Midbrain (tissue), 1 donor: ENCODE data around the gene PHLPP2.
A peak's percentile ranks its signal among the peaks of the same experiment; 100 is the strongest.
"Not testable (repeated sequence)": the region's sequence is repeated elsewhere in the genome, so short reads cannot be mapped to it uniquely, and the experiment has no call there.

Source experiments
- DNase-seq: peaks from one replicate; lab custom pipeline; 2025; lab: John Stamatoyannopoulos, UW

The PHLPP2 gene

GRCh38 chr16:71623597-71623996 is 100.9 kb downstream of the PHLPP2 start:
- no peak for DNase-seq

DNA sequence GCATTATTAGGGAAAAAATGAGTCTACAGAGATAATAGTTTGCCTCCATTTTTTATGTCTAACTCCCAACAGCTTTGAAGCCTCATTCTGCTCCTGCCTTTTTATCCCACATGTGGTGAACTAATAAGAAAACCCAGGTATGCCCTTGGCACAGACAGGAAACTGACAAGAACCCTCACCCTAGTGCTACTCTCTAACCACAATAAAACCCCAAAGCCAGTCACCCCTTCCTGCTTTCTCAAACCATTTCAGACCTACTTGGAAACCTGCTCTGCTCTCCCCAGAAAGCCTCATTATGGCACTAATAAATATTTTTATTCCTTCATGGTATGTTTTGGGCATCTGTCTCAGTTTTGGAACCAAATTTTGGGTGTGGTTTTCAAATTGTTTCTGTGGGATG is 102.4 kb downstream of the PHLPP2 start:
- no peak for DNase-seq

DNA sequence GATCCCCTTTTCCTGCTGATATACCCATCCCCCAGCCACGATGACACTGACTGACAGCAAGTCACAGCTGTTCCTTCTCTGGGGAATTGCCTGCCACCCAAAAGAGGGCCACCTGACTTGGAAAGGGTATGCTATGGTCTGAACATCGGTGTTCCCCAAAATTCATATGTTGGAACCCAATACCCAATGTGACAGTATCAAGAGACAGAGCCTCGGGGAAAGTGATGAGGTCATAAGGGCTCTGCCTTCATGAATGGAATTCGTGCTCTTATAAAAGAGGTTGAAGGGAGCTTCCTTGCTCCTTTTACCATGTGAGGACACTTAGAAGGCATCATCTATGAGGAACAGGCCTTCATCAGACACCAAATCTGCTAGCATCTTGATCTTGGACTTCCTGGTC is 106.1 kb downstream of the PHLPP2 start:
- no peak for DNase-seq

- not testable (repeated sequence) for DNase-seq
These were observed 109.5 kb downstream of the PHLPP2 start for GRCh38 chr16:71614956-71615355.

- peak; percentile 63 for DNase-seq
These were observed 113.3 kb downstream of the PHLPP2 start for GRCh38 chr16:71610936-71611871.

DNA sequence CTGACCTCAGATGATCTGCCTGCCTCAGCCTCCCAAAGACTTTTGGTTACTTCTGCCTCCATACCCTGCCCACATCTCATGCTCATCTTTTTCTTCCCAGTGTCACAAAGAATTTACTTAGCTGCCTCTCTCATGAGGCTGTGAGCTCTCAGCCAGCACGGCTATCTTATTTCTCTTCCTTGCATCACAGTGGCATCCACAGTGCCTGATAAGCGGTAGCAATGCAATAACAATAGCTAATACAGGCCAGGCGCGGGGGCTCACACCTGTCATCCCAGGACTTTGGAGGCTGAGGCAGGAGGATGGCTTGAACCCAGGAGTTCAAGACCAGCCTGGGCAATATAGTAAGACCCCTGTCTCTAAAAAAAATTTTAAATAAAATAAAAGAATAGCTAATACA is 114.1 kb downstream of the PHLPP2 start:
- DNase-seq: no peak

GRCh38 chr16:71609066-71609465 is 115.4 kb downstream of the PHLPP2 start:
- DNase-seq: no peak

DNA sequence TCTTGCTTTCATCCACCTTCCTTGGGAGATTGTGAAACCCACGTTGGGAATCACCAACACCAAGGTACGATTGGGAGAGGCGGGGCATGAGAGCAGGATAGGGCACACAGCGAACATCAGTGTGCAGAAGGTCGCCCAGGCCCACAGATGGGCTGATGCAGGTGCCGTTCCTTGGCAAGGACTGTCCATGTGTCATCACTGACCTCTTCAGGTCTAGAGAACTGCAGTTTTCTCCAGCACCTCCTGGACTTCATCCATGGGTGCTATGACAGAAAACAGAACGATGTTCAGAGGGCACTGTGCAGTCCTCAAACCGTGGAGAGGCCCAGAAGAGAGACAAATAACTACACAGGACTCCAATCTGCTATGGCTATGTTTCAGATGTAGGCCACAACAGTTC is 123.7 kb downstream of the PHLPP2 start:
- DNase-seq: no peak

DNA sequence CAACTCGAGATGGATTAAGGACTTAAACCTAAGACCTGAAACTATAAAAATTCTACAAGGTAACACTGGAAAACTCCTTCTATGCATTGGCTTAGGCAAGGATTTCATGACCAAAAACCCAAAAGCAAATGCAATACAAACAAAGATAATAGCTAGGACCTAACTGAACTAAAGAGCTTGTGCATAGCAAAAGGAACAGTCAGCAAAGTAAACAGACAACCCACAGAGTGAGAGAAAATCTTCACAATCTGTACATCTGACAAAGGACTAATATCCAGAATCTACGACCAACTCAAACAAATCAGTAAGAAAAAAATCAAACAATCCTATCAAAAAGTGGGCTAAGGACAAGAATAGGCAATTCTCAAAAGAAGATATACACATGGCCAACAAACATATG is 126.1 kb downstream of the PHLPP2 start:
- DNase-seq: not testable (repeated sequence)

GRCh38 chr16:71595340-71595826 is 129.1 kb downstream of the PHLPP2 start:
- DNase-seq: not testable (repeated sequence)
